ENCODE results near the gene HTD2. TPM values are rescaled to one million over a fixed set of nuclear protein-coding genes. Genes with fewer than 3 reads are reported as not detected.
A peak's percentile ranks its signal among the peaks of the same experiment; 100 is the strongest.

The HTD2 gene
- total RNA-seq, 1 donor from 2014 or later: 7.7 TPM

- H3K9ac ChIP-seq (ENCODE audit: low read length): no peak overlapping the region
- H3K79me2 ChIP-seq (ENCODE audit: insufficient read depth, low read length): no peaks in the 10 kb centered on the region
- Mint-ChIP-seq H3K9me3 (ENCODE audit: unreplicated experiment) (no peaks in the 10 kb centered on the region), H3K4me3 (ENCODE audit: unreplicated experiment) (no peak overlapping the region), H3K4me1 (ENCODE audit: low read depth, unreplicated experiment) (peaks cover 8% of the 10 kb centered on the region), H3K27me3 (ENCODE audit: low read depth, unreplicated experiment) (peaks cover 3% of the 10 kb centered on the region), H3K27ac (ENCODE audit: unreplicated experiment) (no peak overlapping the region), H3K36me3 (ENCODE audit: low read depth, unreplicated experiment) (no peaks in the 10 kb centered on the region)
- FAIRE-seq (no peak), DNase-seq (ENCODE audit: low read depth) (peak; percentile 22)
- H3K36me3 ChIP-seq (ENCODE audit: insufficient read depth, low read length): no peaks in the 10 kb centered on the region
- peaks cover 12% of the 10 kb centered on the region for H4K20me1 ChIP-seq (ENCODE audit: insufficient read depth, low read length)
- H3K4me1 ChIP-seq (ENCODE audit: insufficient read depth, low read length): peaks cover 11% of the 10 kb centered on the region
- no peak overlapping the region for H3K27ac ChIP-seq (ENCODE audit: low read depth, low read length)
- no peak overlapping the region for H2AFZ ChIP-seq (ENCODE audit: low read depth, low read length)
- H3K4me2 ChIP-seq (ENCODE audit: low read length): no peak overlapping the region
- H3K9me3 ChIP-seq (ENCODE audit: insufficient read depth, low read depth, low read length): no peaks in the 10 kb centered on the region
- H3K4me3 ChIP-seq (ENCODE audit: insufficient read depth, low read depth, low read length): no peak overlapping the region
- H3K27me3 ChIP-seq (ENCODE audit: insufficient read depth, low read length): no peaks in the 10 kb centered on the region
- TF ChIP-seq EZH2 (IDR thresholded peaks at IDR 0.05; ENCODE audit: insufficient read depth, low read length) (no peak), CTCF (IDR thresholded peaks at IDR 0.05; ENCODE audit: insufficient read depth, low read depth, low read length) (no peak)
Measured at GRCh38 chr3:58324391-58325390, 18.4 kb downstream of the HTD2 start.

GRCh38 chr3:58325525-58325992 lies 19.2 kb downstream of the HTD2 start:
- no peak overlapping the region for H3K9ac ChIP-seq (ENCODE audit: low read length)

More at GRCh38 chr3:58325525-58325992, 19.2 kb downstream of the HTD2 start:
- Mint-ChIP-seq H3K4me1 (ENCODE audit: low read depth, unreplicated experiment) (peaks cover 8% of the 10 kb centered on the region), H3K9me3 (ENCODE audit: unreplicated experiment) (no peaks in the 10 kb centered on the region), H3K27ac (ENCODE audit: unreplicated experiment) (peak overlapping the region; percentile 47), H3K36me3 (ENCODE audit: low read depth, unreplicated experiment) (no peaks in the 10 kb centered on the region), H3K4me3 (ENCODE audit: unreplicated experiment) (no peak overlapping the region), H3K27me3 (ENCODE audit: low read depth, unreplicated experiment) (peaks cover 3% of the 10 kb centered on the region)
- Histone ChIP-seq H3K9me3 (ENCODE audit: insufficient read depth, low read depth, low read length) (no peaks in the 10 kb centered on the region), H3K27ac (ENCODE audit: low read depth, low read length) (no peak overlapping the region), H3K79me2 (ENCODE audit: insufficient read depth, low read length) (no peaks in the 10 kb centered on the region), H3K4me1 (ENCODE audit: insufficient read depth, low read length) (peaks cover 11% of the 10 kb centered on the region), H3K36me3 (ENCODE audit: insufficient read depth, low read length) (no peaks in the 10 kb centered on the region), H4K20me1 (ENCODE audit: insufficient read depth, low read length) (peaks cover 12% of the 10 kb centered on the region), H3K4me3 (ENCODE audit: insufficient read depth, low read depth, low read length) (no peak overlapping the region), H3K4me2 (ENCODE audit: low read length) (no peak overlapping the region), H2AFZ (ENCODE audit: low read depth, low read length) (no peak overlapping the region), H3K27me3 (ENCODE audit: insufficient read depth, low read length) (no peaks in the 10 kb centered on the region)
- TF ChIP-seq EZH2 (IDR thresholded peaks at IDR 0.05; ENCODE audit: insufficient read depth, low read length) (no peak), CTCF (IDR thresholded peaks at IDR 0.05; ENCODE audit: insufficient read depth, low read depth, low read length) (no peak)
- no peak for DNase-seq (ENCODE audit: low read depth)
- FAIRE-seq: no peak

Measured in astrocyte (in vitro differentiated cells and primary cell).